Measurements from ENCODE around the gene GRAMD2B. TPM values are rescaled to one million over a fixed set of nuclear protein-coding genes. Genes with fewer than 3 reads are reported as not detected.
A peak's percentile ranks its signal among the peaks of the same experiment; 100 is the strongest.

The GRAMD2B gene
- total RNA-seq, 1 donor from 2014 or later = 29.1 TPM

- peak; percentile 62 for DNase-seq (ENCODE audit: low read depth)
- Mint-ChIP-seq H3K4me1 (ENCODE audit: low read depth, unreplicated experiment) (peaks cover 8% of the 10 kb centered on the region), H3K36me3 (ENCODE audit: low read depth, unreplicated experiment) (no peaks in the 10 kb centered on the region), H3K4me3 (ENCODE audit: unreplicated experiment) (no peak overlapping the region), H3K27me3 (ENCODE audit: low read depth, unreplicated experiment) (no peaks in the 10 kb centered on the region), H3K9me3 (ENCODE audit: unreplicated experiment) (peaks cover 17% of the 10 kb centered on the region), H3K27ac (ENCODE audit: unreplicated experiment) (peak overlapping the region; percentile 82)
- Histone ChIP-seq H3K79me2 (ENCODE audit: insufficient read depth, low read length) (no peaks in the 10 kb centered on the region), H3K27me3 (ENCODE audit: insufficient read depth, low read length) (no peaks in the 10 kb centered on the region), H4K20me1 (ENCODE audit: insufficient read depth, low read length) (no peaks in the 10 kb centered on the region), H3K36me3 (ENCODE audit: insufficient read depth, low read length) (no peaks in the 10 kb centered on the region), H3K9me3 (ENCODE audit: insufficient read depth, low read depth, low read length) (no peaks in the 10 kb centered on the region), H3K27ac (ENCODE audit: low read depth, low read length) (no peak overlapping the region), H3K4me2 (ENCODE audit: low read length) (peak overlapping the region; percentile 67), H3K9ac (ENCODE audit: low read length) (no peak overlapping the region), H2AFZ (ENCODE audit: low read depth, low read length) (peak overlapping the region; percentile 35), H3K4me1 (ENCODE audit: insufficient read depth, low read length) (peaks cover 2% of the 10 kb centered on the region), H3K4me3 (ENCODE audit: insufficient read depth, low read depth, low read length) (no peak overlapping the region)
- peak; percentile 93 for FAIRE-seq
- TF ChIP-seq CTCF (IDR thresholded peaks at IDR 0.05; ENCODE audit: insufficient read depth, low read depth, low read length) = no peak
- no peak for TF ChIP-seq EZH2 (IDR thresholded peaks at IDR 0.05; ENCODE audit: insufficient read depth, low read length)
Observed at GRCh38 chr5:126403876-126404275, 19.3 kb upstream of the GRAMD2B start.

GRCh38 chr5:126410623-126411022 lies 12.6 kb upstream of the GRAMD2B start:
- Mint-ChIP-seq H3K27ac (ENCODE audit: unreplicated experiment) (no peak overlapping the region), H3K36me3 (ENCODE audit: low read depth, unreplicated experiment) (peaks cover 6% of the 10 kb centered on the region), H3K27me3 (ENCODE audit: low read depth, unreplicated experiment) (no peaks in the 10 kb centered on the region), H3K9me3 (ENCODE audit: unreplicated experiment) (peaks cover 11% of the 10 kb centered on the region), H3K4me3 (ENCODE audit: unreplicated experiment) (no peak overlapping the region), H3K4me1 (ENCODE audit: low read depth, unreplicated experiment) (peaks cover 6% of the 10 kb centered on the region)
- Histone ChIP-seq H2AFZ (ENCODE audit: low read depth, low read length) (no peak overlapping the region), H3K36me3 (ENCODE audit: insufficient read depth, low read length) (no peaks in the 10 kb centered on the region), H3K4me3 (ENCODE audit: insufficient read depth, low read depth, low read length) (no peak overlapping the region), H3K9ac (ENCODE audit: low read length) (no peak overlapping the region), H3K27me3 (ENCODE audit: insufficient read depth, low read length) (no peaks in the 10 kb centered on the region), H4K20me1 (ENCODE audit: insufficient read depth, low read length) (no peaks in the 10 kb centered on the region), H3K79me2 (ENCODE audit: insufficient read depth, low read length) (no peaks in the 10 kb centered on the region), H3K4me2 (ENCODE audit: low read length) (no peak overlapping the region), H3K27ac (ENCODE audit: low read depth, low read length) (no peak overlapping the region), H3K9me3 (ENCODE audit: insufficient read depth, low read depth, low read length) (no peaks in the 10 kb centered on the region), H3K4me1 (ENCODE audit: insufficient read depth, low read length) (peaks cover 7% of the 10 kb centered on the region)
- TF ChIP-seq EZH2 (IDR thresholded peaks at IDR 0.05; ENCODE audit: insufficient read depth, low read length) (no peak), CTCF (IDR thresholded peaks at IDR 0.05; ENCODE audit: insufficient read depth, low read depth, low read length) (no peak)
- FAIRE-seq = no peak
- DNase-seq (ENCODE audit: low read depth) = no peak

- peaks cover 9% of the 10 kb centered on the region for H3K9me3 Mint-ChIP-seq (ENCODE audit: unreplicated experiment)
Observed at GRCh38 chr5:126413856-126414255, 9.4 kb upstream of the GRAMD2B start.

More at GRCh38 chr5:126413856-126414255, 9.4 kb upstream of the GRAMD2B start:
- FAIRE-seq (no peak), DNase-seq (ENCODE audit: low read depth) (no peak)
- Mint-ChIP-seq H3K36me3 (ENCODE audit: low read depth, unreplicated experiment) (peaks cover 7% of the 10 kb centered on the region), H3K27me3 (ENCODE audit: low read depth, unreplicated experiment) (no peaks in the 10 kb centered on the region), H3K4me3 (ENCODE audit: unreplicated experiment) (no peak overlapping the region), H3K27ac (ENCODE audit: unreplicated experiment) (no peak overlapping the region), H3K4me1 (ENCODE audit: low read depth, unreplicated experiment) (peaks cover 8% of the 10 kb centered on the region)
- Histone ChIP-seq H4K20me1 (ENCODE audit: insufficient read depth, low read length) (no peaks in the 10 kb centered on the region), H3K79me2 (ENCODE audit: insufficient read depth, low read length) (no peaks in the 10 kb centered on the region), H3K9ac (ENCODE audit: low read length) (no peak overlapping the region), H3K9me3 (ENCODE audit: insufficient read depth, low read depth, low read length) (no peaks in the 10 kb centered on the region), H3K27ac (ENCODE audit: low read depth, low read length) (no peak overlapping the region), H3K27me3 (ENCODE audit: insufficient read depth, low read length) (no peaks in the 10 kb centered on the region), H3K4me3 (ENCODE audit: insufficient read depth, low read depth, low read length) (no peak overlapping the region), H3K36me3 (ENCODE audit: insufficient read depth, low read length) (no peaks in the 10 kb centered on the region), H3K4me1 (ENCODE audit: insufficient read depth, low read length) (peaks cover 7% of the 10 kb centered on the region), H3K4me2 (ENCODE audit: low read length) (no peak overlapping the region), H2AFZ (ENCODE audit: low read depth, low read length) (no peak overlapping the region)
- TF ChIP-seq CTCF (IDR thresholded peaks at IDR 0.05; ENCODE audit: insufficient read depth, low read depth, low read length) (no peak), EZH2 (IDR thresholded peaks at IDR 0.05; ENCODE audit: insufficient read depth, low read length) (no peak)
